Muscle layer of colon (tissue), 2 donors: Measurements from ENCODE around the gene FILIP1L.
A peak's percentile ranks its signal among the peaks of the same experiment; 100 is the strongest.
"Not testable (repeated sequence)": the region's sequence is repeated elsewhere in the genome, so short reads cannot be mapped to it uniquely, and the experiment has no call there.

Experiments
- H3K27ac ChIP-seq: one replicate; pipeline ENCODE4 v1.7.0; 2013; ENCODE audit warnings: low read depth, mild to moderate bottlenecking, low read length, moderate library complexity
- H3K27me3 ChIP-seq, 2 donors: one replicate each; pipeline ENCODE4 v1.7.0; 2013; ENCODE audit warnings: low read length in 2 of 2, mild to moderate bottlenecking in 2 of 2; ENCODE audit not compliant: insufficient read depth in 2 of 2, control insufficient read depth in 1 of 2
- H3K36me3 ChIP-seq: one replicate; pipeline ENCODE4 v1.7.0; 2013; ENCODE audit warnings: mild to moderate bottlenecking, low read length; ENCODE audit not compliant: insufficient read depth
- H3K4me1 ChIP-seq: one replicate; pipeline ENCODE4 v1.7.0; 2013; ENCODE audit warnings: mild to moderate bottlenecking, low read length; ENCODE audit not compliant: insufficient read depth
- H3K4me3 ChIP-seq, 2 donors: one replicate each; pipeline ENCODE4 v1.7.0; 2013; ENCODE audit warnings: low read length in 2 of 2, low read depth in 1 of 2, mild to moderate bottlenecking in 1 of 2, moderate library complexity in 1 of 2
- H3K9ac ChIP-seq: one replicate; pipeline ENCODE4 v1.7.0; 2013; ENCODE audit warnings: low read length
- H3K9me3 ChIP-seq: one replicate; pipeline ENCODE4 v1.7.0; 2013; ENCODE audit warnings: mild to moderate bottlenecking, low read length
- donor health status: abdominal sarcoma.
- donor health status: Adenocarcinoma of cecum.

Gene FILIP1L

DNA sequence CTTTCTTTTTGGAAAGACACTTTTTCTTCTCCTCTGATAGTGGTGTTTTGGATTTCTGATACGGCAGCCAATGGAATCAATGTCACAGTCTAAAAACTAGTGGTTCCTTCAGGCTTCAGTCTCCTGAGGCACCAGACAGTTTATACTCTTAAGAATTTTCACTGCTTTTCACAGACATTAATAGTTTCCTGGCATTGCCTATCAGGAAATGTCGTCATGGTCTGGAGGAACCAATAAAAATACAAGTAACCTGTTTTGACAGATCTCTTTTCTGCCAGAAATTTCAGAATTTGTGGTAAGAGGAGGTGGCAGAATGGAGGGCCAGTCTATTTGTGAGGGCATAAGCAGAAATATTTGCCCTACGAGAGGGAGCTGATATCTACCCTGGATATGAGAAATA, 44.8 kb downstream of the FILIP1L start:
- Histone ChIP-seq H3K27me3 (no peaks in the 10 kb centered on the region), H3K36me3 (no peaks in the 10 kb centered on the region), H3K4me3 (no peak overlapping the region), H3K4me1 (peaks cover 19% of the 10 kb centered on the region), H3K27ac (no peak overlapping the region), H3K9me3 (no peaks in the 10 kb centered on the region), H3K9ac (no peak overlapping the region)

DNA sequence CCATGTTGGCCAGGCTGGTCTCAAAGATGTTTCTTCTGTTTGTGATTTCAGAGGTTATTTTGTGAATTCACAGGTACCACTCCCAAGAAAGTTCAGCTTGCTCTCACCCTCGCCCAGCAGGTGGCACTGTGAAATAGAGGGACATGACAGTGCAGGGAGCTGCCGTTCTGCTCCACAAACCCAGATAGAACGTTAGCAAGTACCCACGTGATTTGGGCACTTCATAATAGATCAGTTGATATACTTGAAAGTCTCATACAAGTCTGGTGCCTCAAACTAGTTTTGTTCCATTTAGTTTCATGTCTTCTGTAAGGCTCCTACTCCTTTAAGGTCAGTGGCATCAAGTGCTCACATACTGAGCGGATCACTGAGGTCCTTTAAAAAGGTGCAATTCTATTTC, 45.5 kb downstream of the FILIP1L start:
- no peak overlapping the region for H3K4me3 ChIP-seq
- no peak overlapping the region for H3K27ac ChIP-seq
- H3K9me3 ChIP-seq = no peaks in the 10 kb centered on the region
- no peak overlapping the region for H3K9ac ChIP-seq
- no peaks in the 10 kb centered on the region for H3K36me3 ChIP-seq
- H3K27me3 ChIP-seq = no peaks in the 10 kb centered on the region
- H3K4me1 ChIP-seq = peaks cover 20% of the 10 kb centered on the region

DNA sequence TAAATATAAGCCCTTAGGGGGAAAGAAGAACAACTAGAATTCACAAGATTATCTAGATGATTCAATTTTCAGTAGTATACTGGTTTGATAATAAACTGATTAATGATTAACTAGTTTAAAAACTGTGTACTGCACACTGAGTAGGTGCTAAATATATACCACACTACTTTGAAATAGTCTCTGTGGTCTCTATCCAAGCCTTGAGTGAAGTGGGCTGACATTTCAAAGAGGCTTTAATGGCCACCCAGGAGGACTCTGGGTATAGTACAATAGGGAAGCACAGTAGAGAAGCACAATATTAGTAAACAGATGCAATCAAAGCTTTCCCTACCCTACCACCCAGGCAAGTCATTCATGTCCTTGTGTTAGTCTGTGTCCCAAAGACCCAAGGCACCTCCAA, 46.7 kb downstream of the FILIP1L start:
- H3K4me3 ChIP-seq = no peak overlapping the region
- no peaks in the 10 kb centered on the region for H3K36me3 ChIP-seq
- H3K4me1 ChIP-seq = peaks cover 19% of the 10 kb centered on the region
- no peaks in the 10 kb centered on the region for H3K27me3 ChIP-seq
- H3K27ac ChIP-seq = no peak overlapping the region
- no peaks in the 10 kb centered on the region for H3K9me3 ChIP-seq
- H3K9ac ChIP-seq = no peak overlapping the region

DNA sequence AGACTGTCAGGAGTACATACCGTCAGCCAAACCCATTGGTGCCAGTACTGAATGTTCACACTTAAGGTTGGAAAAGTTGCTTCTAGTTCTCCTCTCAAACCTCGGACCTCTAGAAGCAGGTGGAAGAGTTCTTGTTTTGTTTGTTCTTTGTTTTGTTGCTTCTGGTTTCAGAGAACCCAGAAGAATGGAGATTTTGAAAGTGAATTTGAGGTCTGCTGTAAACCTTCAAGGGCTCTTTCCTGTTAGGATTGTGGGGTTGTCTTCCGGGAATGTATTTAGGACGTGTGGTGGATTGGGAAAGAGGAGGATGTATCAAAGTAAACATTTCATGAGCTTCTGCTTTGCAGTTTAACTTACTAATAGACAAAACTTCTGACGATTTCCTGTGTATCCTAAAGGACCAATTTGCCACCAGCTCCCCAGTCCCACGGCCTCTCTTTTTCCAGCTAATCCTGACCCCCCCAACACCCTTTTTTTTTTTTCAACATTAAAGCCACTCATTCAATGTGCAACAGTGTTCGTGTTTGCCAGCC, 50.3 kb downstream of the FILIP1L start:
- Histone ChIP-seq H3K27ac (peak overlapping the region; percentile 20), H3K9me3 (no peaks in the 10 kb centered on the region), H3K4me1 (peaks cover 13% of the 10 kb centered on the region), H3K4me3 (no peak overlapping the region), H3K36me3 (no peaks in the 10 kb centered on the region), H3K27me3 (no peaks in the 10 kb centered on the region), H3K9ac (no peak overlapping the region)

DNA sequence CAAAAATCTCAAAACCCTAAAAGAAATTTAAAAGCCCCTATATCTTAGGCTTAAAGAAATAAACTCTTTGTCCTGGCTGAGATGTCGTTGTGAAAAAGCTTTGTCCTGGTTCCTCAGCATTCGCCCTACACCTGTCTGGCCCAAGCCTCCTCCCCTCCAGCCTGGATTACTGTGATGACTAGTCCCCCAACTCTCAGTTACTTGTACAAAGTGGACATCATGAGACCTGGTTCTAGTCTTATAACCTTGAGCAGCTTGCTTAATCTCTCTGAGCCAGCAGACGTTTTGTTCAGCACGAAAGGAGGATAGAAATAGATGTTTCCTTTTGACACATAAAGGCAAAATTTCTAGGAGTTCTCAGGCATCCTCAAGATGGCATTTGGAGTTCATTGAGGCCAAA, 51.6 kb downstream of the FILIP1L start:
- H3K4me3 ChIP-seq = no peak overlapping the region

DNA sequence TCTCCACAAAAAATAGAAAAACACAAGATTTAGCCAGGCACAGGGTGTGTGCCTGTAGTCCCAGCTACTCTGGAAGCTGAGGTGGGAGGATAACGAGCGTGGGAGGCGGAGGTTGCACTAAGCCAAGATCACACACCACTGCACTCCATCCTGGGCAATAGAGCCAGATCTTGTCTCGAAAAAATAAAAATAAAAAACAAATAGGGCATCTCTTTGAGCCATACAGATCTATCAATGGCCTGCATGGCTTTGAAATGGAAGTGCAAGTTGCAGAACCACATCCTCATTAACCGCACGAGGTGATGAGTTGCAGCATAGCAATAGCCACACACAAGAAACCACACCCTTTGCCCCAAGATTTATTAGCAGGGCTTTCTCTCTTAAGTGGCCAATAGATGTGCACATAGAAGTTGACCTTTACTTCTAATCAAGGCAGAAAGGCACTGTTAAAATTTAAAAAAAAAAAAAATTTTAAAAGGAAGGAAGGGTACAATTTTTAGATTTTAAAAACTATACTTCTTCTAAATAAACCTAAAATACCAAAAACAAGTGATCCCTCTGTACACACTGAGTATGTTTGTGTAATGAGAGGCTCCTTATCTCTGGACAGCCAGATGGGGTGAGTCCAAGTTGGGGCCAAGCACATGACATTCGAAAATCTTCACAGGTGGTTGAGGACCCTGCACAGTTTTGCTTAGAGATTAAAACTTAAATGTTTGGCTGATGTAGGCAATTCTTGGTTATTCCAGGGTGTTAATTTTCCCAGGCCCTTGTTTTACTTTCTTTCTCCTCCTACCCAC, 53.4 kb downstream of the FILIP1L start:
- Histone ChIP-seq H3K27ac (no peak overlapping the region), H3K9ac (no peak overlapping the region), H3K4me1 (peaks cover 9% of the 10 kb centered on the region), H3K9me3 (no peaks in the 10 kb centered on the region), H3K4me3 (no peak overlapping the region), H3K36me3 (no peaks in the 10 kb centered on the region), H3K27me3 (no peaks in the 10 kb centered on the region)

More for the DNA sequence above, 51.6 kb downstream of the FILIP1L start:
- H3K27ac ChIP-seq = no peak overlapping the region
- peaks cover 9% of the 10 kb centered on the region for H3K4me1 ChIP-seq
- no peaks in the 10 kb centered on the region for H3K27me3 ChIP-seq
- no peaks in the 10 kb centered on the region for H3K36me3 ChIP-seq
- no peaks in the 10 kb centered on the region for H3K9me3 ChIP-seq
- H3K9ac ChIP-seq = no peak overlapping the region

DNA sequence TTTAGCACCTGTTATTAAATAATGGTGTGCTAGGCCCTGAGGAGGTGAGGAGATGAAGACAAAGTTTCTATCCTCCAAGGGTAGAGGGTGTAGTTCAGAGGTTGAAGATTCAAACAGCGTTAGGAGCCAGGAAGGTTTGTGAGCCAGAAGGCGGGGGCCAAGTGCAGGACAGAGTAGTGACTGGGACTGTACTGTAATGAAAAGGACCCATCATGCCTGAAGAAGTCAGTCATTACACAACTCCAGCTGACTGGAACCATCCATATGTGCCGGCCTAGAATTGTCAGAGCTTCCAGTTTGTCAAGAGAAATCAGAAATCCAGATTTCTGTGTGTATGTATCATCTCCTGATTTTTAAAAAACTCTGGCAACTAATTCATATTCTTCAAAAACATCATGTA, 54.8 kb downstream of the FILIP1L start:
- Histone ChIP-seq H3K9ac (no peak overlapping the region), H3K27me3 (no peaks in the 10 kb centered on the region), H3K9me3 (no peaks in the 10 kb centered on the region), H3K4me3 (no peak overlapping the region), H3K4me1 (peaks cover 8% of the 10 kb centered on the region), H3K27ac (no peak overlapping the region), H3K36me3 (no peaks in the 10 kb centered on the region)

DNA sequence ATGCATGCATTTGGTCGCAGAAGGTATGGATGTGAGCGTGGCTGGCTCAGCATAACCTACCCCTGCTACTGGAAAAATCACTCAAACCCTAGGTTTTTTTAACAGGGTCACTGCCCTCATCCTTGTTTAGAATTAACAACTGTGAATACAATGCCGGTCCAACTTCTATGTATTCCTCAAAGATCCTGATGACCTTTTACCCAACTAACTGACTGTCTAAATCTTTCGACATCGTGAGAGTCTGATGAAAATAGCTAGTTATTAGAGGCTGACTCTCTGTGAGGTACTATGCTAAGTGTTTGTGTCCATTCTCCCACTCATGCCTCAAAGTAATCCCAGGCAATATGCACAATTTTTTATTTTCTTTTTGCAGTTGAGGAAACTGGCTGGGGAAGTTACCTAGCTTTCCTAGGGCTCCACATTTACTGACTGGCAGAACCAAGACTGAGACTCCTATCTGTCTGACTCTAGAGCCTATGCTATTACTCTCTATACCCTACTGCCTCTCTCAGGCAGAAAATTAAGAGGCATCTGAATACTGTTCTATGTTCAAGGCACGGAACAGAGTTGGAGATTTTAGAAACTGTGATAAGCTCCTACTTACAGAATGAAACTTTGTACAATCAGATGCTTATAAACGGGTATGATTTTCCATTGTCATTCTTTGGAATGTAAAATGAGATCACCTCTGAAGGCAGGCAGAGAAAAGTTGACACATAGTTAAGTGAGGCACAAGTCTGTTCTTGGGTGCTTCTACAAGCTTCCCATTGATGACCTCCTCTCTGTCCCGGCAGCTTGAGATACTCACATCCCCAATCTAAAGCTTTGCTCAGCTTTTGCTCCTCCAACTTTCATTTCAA, 56.4 kb downstream of the FILIP1L start:
- Histone ChIP-seq H3K9ac (no peak overlapping the region), H3K9me3 (no peaks in the 10 kb centered on the region), H3K36me3 (no peaks in the 10 kb centered on the region), H3K4me1 (no peaks in the 10 kb centered on the region), H3K27ac (no peak overlapping the region), H3K27me3 (no peaks in the 10 kb centered on the region), H3K4me3 (no peak overlapping the region)

DNA sequence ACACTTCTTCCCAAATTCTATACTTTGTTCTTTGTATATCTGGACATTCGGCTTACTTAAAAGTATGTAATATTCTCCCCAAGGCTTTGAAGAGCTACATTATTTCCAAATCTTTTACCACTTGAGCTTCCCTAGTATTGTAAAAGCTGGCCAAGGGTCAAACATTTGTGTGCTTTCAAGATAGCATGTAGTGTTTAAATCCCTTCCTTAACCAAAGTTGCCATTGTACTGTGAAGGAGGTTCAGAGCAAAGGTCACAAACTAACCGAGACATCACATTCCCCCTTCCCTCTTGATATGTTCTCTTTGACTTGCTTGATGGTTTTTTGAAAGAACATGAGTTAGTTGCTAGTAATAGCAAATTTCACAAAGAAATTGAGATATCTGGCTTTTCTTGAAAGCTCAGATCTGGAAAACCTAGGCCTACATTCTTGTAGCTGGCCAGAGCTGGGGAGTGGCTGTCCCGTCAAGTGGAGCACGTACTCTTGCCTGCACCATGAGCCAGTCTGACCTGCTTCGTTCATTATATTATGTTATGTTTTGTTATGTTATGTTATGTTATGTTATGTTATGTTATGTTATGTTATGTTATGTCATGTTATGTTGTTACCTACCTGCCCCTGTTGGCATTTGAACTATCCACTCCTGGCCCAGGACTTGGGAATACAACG, 60.2 kb downstream of the FILIP1L start:
- Histone ChIP-seq H3K27ac (no peak overlapping the region), H3K9ac (no peak overlapping the region)

DNA sequence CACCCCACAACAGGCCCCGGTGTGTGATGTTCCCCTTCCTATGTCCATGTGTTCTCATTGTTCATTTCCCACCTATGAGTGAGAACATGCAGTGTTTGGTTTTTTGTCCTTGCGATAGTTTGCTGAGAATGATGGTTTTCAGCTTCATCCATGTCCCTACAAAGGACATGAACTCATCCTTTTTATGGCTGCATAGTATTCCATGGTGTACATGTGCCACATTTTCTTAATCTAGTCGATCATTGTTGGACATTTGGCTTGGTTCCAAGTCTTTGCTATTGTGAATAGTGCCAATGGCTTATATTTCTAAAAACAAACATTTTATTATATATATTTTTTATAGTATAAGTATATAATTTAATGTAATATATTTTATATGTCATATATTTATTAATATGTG, 62.8 kb downstream of the FILIP1L start:
- not testable (repeated sequence) for H3K4me3 ChIP-seq, H3K9ac ChIP-seq, H3K27ac ChIP-seq, H3K27me3 ChIP-seq, H3K36me3 ChIP-seq, H3K9me3 ChIP-seq
- H3K4me1 ChIP-seq = peaks cover 18% of the 10 kb centered on the region

More for the DNA sequence above, 60.2 kb downstream of the FILIP1L start:
- Histone ChIP-seq H3K4me3 (no peak overlapping the region), H3K4me1 (no peaks in the 10 kb centered on the region), H3K36me3 (no peaks in the 10 kb centered on the region), H3K27me3 (no peaks in the 10 kb centered on the region), H3K9me3 (no peaks in the 10 kb centered on the region)

DNA sequence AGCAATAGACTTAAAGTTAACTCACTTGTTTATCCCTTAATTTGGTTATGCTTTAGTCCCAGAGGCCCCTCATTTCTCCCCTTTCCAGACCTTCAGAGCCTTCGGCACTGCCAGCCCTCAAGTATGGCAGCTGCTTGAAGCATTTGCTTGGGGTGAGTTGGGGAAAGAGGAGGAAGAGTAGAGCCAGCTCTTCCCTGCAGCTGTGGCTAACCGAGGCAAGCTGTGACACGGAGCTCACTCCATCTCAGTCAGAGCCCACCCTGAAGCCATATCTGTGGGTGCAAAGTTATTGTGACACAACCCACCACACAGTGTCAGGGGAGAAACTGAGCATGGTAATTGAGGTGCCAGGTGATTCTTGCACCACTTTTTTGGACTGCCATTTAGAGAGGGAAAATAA, 66.1 kb downstream of the FILIP1L start:
- H3K4me1 ChIP-seq = peaks cover 29% of the 10 kb centered on the region
- peak overlapping the region; percentile 75 for H3K27ac ChIP-seq
- H3K9ac ChIP-seq = no peak overlapping the region
- H3K36me3 ChIP-seq = no peaks in the 10 kb centered on the region
- H3K9me3 ChIP-seq = no peaks in the 10 kb centered on the region
- H3K4me3 ChIP-seq = no peak overlapping the region
- H3K27me3 ChIP-seq = no peaks in the 10 kb centered on the region
